ENCODE measurements around the gene NAALADL2.

DNA sequence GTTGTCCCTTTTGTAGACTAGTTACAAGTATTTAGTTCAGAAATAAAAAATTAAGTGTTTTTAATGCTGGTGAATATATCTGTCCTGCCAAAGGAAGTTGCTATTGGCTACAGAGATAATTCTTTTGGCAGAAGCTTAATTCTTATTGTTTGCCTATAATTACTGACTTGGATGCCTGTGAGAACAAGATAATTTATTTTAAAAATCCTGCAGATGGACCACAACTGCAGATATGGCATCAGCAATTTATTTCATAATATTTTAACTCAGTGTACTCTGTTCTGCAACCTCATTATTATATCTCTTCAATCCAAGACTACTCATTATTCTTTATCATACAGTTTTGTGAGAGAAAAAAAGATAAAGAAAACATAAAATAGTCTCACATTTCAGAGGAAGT lies 789.8 kb downstream of the NAALADL2 start:
- TF ChIP-seq, protein P1, sequence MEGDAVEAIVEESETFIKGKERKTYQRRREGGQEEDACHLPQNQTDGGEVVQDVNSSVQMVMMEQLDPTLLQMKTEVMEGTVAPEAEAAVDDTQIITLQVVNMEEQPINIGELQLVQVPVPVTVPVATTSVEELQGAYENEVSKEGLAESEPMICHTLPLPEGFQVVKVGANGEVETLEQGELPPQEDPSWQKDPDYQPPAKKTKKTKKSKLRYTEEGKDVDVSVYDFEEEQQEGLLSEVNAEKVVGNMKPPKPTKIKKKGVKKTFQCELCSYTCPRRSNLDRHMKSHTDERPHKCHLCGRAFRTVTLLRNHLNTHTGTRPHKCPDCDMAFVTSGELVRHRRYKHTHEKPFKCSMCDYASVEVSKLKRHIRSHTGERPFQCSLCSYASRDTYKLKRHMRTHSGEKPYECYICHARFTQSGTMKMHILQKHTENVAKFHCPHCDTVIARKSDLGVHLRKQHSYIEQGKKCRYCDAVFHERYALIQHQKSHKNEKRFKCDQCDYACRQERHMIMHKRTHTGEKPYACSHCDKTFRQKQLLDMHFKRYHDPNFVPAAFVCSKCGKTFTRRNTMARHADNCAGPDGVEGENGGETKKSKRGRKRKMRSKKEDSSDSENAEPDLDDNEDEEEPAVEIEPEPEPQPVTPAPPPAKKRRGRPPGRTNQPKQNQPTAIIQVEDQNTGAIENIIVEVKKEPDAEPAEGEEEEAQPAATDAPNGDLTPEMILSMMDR (IDR thresholded peaks at IDR 0.05) = no peak
- no peak for TF ChIP-seq ZFX (IDR thresholded peaks at IDR 0.05; ENCODE audit: borderline replicate concordance)
